ENCODE results near the gene KRT74. TPM values are rescaled to one million over a fixed set of nuclear protein-coding genes. Genes with fewer than 3 reads are reported as not detected.

Gene KRT74
- total RNA-seq, result not detected in 2 replicates

DNA sequence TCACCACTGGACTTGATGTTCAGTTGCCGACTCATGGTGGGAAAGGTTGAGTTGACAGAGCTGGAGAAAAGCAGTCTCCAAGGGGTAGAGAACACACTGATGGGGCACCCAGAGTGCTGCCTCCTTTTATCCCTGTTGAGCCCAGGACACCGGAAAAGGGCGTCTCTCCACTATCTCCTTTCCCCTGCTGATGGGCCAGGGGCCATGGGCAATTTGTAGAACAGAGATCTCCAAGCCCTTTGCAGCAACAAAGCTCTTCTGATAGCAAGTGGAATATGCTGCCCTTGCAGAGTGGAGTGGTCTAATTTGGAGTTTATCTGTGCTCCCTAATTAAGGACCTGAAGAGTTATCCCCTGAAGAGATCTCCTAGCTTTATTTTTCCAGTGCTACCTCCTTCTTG lies at the start of gene KRT74:
Gene KRT74, minus strand, starts transcription at position 101 of the 400 bp plus-strand sequence. Its CDS starts 66 bp downstream, at position 35.

DNA sequence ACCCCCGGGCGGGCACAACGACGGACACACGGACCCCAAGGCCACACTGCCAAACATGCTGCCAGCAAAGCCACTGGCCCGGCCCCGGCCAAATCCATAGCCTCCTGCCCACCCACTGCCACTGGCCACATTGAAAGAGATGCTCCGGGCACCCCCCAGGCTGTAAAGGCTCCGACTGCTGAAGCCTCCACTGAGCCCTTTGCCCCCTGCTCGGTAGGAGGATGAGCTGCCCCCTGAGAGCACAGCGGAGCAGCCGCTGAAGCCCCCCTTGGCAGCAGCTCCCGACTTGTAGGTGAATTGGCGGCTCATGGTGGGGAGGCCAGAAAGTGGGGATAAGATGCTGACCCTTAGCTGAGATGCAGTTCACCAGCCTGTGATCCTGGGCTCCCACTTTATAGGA lies 44.6 kb upstream of the KRT74 start, which contains the start of gene KRT73:
Gene KRT73, minus strand, starts transcription at position 344 of the 400 bp plus-strand sequence. Its CDS starts 35 bp downstream, at position 309.

DNA sequence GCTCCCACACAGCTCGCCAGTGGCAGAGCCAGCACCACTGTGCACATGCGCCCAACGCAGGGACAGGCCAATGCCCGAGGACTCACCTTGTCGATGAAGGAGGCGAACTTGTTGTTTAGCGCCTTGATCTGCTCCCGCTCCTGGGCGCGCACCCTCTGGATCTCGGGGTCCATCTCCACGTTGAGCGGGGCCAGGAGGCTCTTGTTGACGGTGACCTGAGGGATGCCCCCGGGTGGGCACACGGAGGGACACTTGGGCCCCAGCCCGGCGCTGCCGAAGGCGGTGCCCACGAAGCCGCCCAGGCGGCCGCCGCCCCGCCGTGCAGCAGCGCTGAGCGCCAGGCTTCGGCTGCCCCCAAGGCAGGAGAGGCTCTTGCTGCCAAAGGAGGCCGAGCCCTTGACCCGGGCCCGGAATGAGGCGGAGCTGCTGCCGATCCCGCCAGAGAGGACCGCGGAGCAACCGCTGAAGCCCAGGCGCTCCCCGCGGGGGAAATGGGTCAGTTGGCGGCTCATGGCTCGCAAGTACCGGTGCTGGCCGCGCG lies 27.4 kb upstream of the KRT74 start, which contains the start of gene KRT72:
Gene KRT72, minus strand, starts transcription at position 523 of the 541 bp plus-strand sequence. Its CDS starts 11 bp downstream, at position 512.

DNA sequence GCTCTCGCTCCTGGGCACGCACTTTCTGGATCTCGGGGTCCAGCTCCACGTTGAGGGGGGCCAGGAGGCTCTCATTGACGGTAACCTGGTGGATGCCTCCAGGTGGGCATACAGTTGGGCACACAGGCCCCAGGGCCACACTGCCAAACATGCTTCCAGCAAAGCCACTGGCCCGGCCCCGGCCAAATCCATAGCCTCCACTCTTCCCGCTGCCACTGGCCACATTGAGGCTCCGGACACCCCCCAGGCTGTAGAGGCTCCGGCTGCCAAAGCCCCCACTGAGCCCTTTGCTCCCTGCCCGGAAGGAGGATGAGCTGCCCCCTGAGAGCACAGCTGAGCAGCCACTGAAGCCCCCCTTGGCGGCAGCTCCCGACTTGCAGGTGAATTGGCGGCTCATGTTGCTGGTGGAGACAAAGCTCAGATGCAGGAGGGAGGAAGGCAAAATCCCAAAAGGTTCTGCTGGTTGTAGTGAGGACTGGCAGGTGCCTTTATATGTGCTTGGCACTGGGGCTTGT lies 20.9 kb downstream of the KRT74 start, which contains the start of gene KRT71:
Gene KRT71, minus strand, starts transcription at position 465 of the 515 bp plus-strand sequence. Its CDS starts 68 bp downstream, at position 397.

DNA sequence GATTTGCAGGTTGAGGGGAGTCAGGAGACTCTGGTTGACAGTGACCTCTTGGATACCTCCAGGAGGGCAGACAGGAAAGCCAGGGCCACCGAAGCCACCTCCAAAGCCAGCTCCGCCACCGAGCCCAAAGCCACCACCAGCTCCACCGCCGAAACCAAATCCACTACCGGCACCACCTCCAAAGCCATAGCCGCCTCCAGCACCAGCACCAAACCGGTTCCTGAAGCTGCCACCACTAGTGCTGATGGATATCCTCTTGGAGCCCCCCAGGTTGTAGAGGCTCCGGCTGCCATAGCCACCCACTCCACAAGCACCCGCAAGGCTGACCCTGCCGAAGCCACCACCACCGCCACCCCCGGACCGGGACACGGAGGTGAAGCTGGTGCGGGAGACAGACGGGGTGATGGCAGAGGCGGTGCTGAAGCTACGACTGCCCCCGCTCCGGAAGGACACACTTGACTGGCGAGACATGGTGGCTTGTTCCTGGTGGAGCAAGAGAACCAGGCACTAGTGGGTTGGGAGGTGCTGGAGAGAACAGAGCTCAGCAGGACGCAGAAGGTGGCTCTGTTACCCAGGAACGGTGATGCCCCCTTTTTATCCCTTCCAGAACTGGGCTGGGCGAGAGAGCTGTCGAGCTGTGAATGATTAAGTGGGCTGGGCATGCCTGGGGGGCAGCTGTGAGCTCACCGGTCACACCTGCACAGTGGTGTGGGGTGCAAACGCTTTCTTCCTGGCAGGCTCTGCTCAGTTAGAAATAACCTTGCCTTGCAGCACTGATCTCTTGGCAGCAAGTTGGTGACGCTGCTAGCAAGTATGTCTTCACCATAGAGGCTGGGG lies 53.6 kb downstream of the KRT74 start, which contains the start of gene KRT5:
Gene KRT5, minus strand, starts transcription at position 569 of the 837 bp plus-strand sequence. Its CDS starts 98 bp downstream, at position 471.

Other genes with a start within 250 kb of the KRT74 start
- under 0.01 TPM in 1 of 2 replicates, not detected in the other for gene KRT85, start 206.4 kb downstream of the KRT74 start, total RNA-seq
- not detected in 2 replicates for gene KRT84, start 188.2 kb downstream of the KRT74 start, total RNA-seq
- not detected in 2 replicates for gene KRT82, start 167.5 kb downstream of the KRT74 start, total RNA-seq
- 0.91 and 1.4 TPM in 2 replicates for gene KRT75, start 139.5 kb downstream of the KRT74 start, total RNA-seq
- gene KRT6B, start 121.7 kb downstream of the KRT74 start, total RNA-seq, result not detected in 2 replicates
- gene KRT6C, start 100.0 kb downstream of the KRT74 start, total RNA-seq, result not detected in 2 replicates
- gene KRT6A, start 80.6 kb downstream of the KRT74 start, total RNA-seq, result not detected in 2 replicates
- not detected in 2 replicates for gene KRT5, start 53.4 kb downstream of the KRT74 start, total RNA-seq
- not detected in 2 replicates for gene KRT71, start 20.7 kb downstream of the KRT74 start, total RNA-seq
- gene KRT72, start 27.6 kb upstream of the KRT74 start, total RNA-seq, result not detected in 2 replicates
- gene KRT73, start 44.7 kb upstream of the KRT74 start, total RNA-seq, result not detected in 2 replicates
- gene KRT2, start 78.4 kb upstream of the KRT74 start, total RNA-seq, result not detected in 2 replicates
- not detected in 2 replicates for gene KRT1, start 106.6 kb upstream of the KRT74 start, total RNA-seq
- not detected in 2 replicates for gene KRT77, start 129.7 kb upstream of the KRT74 start, total RNA-seq
- gene KRT76, start 203.5 kb upstream of the KRT74 start, total RNA-seq, result not detected in 2 replicates
- gene KRT3, start 222.3 kb upstream of the KRT74 start, total RNA-seq, result not detected in 2 replicates
- gene KRT4, start 240.3 kb upstream of the KRT74 start, total RNA-seq, result 0.39 and 0.43 TPM in 2 replicates